OCI-LY7 (cell line): ENCODE results near the gene PKP1.

Experiments
- EZH2phosphoT487 ChIP-seq: fragments of 200-600 bp; sonication (generic); IDR thresholded peaks from 2 replicates; pipeline ENCODE4 v1.6.1; 2018; ENCODE audit warnings: low read depth, borderline replicate concordance, mild to moderate bottlenecking, mixed run types, antibody characterized with exemption, low read length, moderate library complexity, mixed read lengths
- TF ChIP-seq, protein P1 (sequence below): fragments of 200-600 bp; sonication (generic); conservative IDR thresholded peaks from 2 replicates; pipeline ENCODE4 v1.5.1; 2014; ENCODE audit warnings: mild to moderate bottlenecking, antibody characterized with exemption, low read length, moderate library complexity, mixed read lengths

DNA sequence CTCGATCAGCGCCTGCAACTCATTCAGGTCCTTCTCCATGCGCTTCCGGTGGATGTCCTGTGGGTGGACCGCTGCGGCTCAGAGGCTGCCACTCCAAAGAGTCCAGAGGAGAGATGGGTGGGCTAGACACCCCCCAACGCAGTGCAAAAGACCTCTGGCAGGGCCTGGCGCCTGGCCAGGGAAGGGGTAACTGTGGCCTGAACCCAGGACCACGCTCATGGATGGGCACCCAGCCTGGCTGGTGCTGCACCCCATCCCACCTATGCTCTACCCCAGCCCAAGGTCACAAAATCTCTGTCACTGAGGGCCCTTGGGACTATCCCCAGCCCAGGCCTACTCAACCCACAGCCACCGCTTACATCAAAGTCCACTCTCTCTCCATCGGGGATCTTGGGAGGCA lies 81.9 kb downstream of the PKP1 start:
- TF ChIP-seq, protein P1, sequence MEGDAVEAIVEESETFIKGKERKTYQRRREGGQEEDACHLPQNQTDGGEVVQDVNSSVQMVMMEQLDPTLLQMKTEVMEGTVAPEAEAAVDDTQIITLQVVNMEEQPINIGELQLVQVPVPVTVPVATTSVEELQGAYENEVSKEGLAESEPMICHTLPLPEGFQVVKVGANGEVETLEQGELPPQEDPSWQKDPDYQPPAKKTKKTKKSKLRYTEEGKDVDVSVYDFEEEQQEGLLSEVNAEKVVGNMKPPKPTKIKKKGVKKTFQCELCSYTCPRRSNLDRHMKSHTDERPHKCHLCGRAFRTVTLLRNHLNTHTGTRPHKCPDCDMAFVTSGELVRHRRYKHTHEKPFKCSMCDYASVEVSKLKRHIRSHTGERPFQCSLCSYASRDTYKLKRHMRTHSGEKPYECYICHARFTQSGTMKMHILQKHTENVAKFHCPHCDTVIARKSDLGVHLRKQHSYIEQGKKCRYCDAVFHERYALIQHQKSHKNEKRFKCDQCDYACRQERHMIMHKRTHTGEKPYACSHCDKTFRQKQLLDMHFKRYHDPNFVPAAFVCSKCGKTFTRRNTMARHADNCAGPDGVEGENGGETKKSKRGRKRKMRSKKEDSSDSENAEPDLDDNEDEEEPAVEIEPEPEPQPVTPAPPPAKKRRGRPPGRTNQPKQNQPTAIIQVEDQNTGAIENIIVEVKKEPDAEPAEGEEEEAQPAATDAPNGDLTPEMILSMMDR: no peak
- TF ChIP-seq EZH2phosphoT487: no peak
